Measurements from ENCODE around the gene ARHGEF28.

DNA sequence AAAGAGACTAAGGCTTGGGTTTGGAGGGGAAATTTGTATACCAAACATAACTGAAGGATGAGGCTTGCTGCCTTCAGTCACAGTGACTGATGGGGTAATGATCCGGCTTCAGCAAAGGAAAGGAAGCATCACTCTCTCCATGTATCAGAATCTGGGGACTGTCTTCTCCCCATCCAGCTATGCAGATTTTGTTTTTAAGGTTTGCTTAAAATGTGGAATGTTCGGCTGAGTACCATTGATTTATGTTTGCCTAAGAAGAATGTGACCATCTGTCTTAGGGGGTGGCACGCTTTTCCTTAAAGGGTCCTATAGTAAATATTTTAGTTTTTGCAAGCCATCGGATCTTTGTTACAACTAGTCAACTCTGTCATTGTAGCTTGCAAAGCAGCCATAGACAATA is 291.9 kb downstream of the ARHGEF28 start:
- no peak for TF ChIP-seq POLR2A (IDR thresholded peaks at IDR 0.05; ENCODE audit: low read depth, low read length)
- no peak for TF ChIP-seq TAF1 (IDR thresholded peaks at IDR 0.05; ENCODE audit: borderline replicate concordance, low read depth, low read length)
